Measurements from ENCODE around the gene EPB42.

GRCh38 chr15:43186003-43186353 lies 34.8 kb downstream of the EPB42 start:
- no peak for TF ChIP-seq EZH2phosphoT487 (IDR thresholded peaks at IDR 0.05; ENCODE audit: borderline replicate concordance, low read length)
- TF ChIP-seq, protein P1, sequence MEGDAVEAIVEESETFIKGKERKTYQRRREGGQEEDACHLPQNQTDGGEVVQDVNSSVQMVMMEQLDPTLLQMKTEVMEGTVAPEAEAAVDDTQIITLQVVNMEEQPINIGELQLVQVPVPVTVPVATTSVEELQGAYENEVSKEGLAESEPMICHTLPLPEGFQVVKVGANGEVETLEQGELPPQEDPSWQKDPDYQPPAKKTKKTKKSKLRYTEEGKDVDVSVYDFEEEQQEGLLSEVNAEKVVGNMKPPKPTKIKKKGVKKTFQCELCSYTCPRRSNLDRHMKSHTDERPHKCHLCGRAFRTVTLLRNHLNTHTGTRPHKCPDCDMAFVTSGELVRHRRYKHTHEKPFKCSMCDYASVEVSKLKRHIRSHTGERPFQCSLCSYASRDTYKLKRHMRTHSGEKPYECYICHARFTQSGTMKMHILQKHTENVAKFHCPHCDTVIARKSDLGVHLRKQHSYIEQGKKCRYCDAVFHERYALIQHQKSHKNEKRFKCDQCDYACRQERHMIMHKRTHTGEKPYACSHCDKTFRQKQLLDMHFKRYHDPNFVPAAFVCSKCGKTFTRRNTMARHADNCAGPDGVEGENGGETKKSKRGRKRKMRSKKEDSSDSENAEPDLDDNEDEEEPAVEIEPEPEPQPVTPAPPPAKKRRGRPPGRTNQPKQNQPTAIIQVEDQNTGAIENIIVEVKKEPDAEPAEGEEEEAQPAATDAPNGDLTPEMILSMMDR (conservative IDR thresholded peaks at IDR 0.05; ENCODE audit: low read depth, low read length), result 0 out of 2 replicates have a peak, but pooled peaks have one; percentile 2

All from PC-3 (cell line).